HCT116 (cell line): Measurements from ENCODE around the gene CPA4. TPM values are rescaled to one million over a fixed set of nuclear protein-coding genes. Genes with fewer than 3 reads are reported as not detected.

Experiments used
- ATAC-seq: fragments of 200-7000 bp; cut with Tn5 transposase; 2 replicates; pipeline ENCODE4 v1.9.1; 2020; ENCODE audit warnings: mild to moderate bottlenecking, moderate library complexity
- BruUV-seq: library from RNA; stranded (reverse); fragments of 400-500 nt; replicated peaks from 2 replicates; lab custom pipeline; 2021; lab: Mats Ljungman, UMichigan
- CTCF ChIA-PET: fragments of 300-600 bp; sonication (Branson Sonifier 250); formaldehyde crosslinking; loops from one replicate; lab custom pipeline; 2021; ENCODE audit warnings: antibody characterized with exemption; lab: Charles Lee
- POLR2A ChIA-PET: fragments of 300-600, 350-600 bp; sonication (Branson Sonifier 250); formaldehyde crosslinking; loops from one replicate; lab custom pipeline; 2021; ENCODE audit warnings: antibody characterized with exemption; lab: Charles Lee
- RAD21 ChIA-PET, 2 experiments: fragments of 300-600 bp; sonication (Branson Sonifier 250); formaldehyde crosslinking; loops; one replicate each; lab custom pipeline; 2023; ENCODE audit warnings: low total read pairs in 2 of 2; ENCODE audit not compliant: uncharacterized antibody in 2 of 2, unreplicated experiment in 2 of 2, low non-redundant PET in 1 of 2; lab: Charles Lee
- DNase-seq: peaks from one replicate; pipeline ENCODE4 v3.0.0-alpha.2; 2010; ENCODE audit warnings: low read depth, low spot score
- H2AFZ ChIP-seq: fragments of 200-600 bp; shearing (Covaris generic), sonication (generic); 2 replicates; pipeline ENCODE4 v1.6.1; 2017; ENCODE audit warnings: low read depth, mixed run types, mixed read lengths, antibody characterized with exemption, low read length; ENCODE audit not compliant: poor library complexity, severe bottlenecking
- H3K27ac ChIP-seq: 2 replicates; pipeline ENCODE4 v1.5.1; 2012; ENCODE audit warnings: low read depth, low read length
- H3K27me3 ChIP-seq: fragments of 200-600 bp; sonication (generic); 2 replicates; pipeline ENCODE4 v1.6.1; 2016; ENCODE audit warnings: mixed run types, low read length, mixed read lengths; ENCODE audit not compliant: insufficient read depth
- H3K36me3 ChIP-seq, 2 experiments: fragments of 200-500 bp in 1 of 2; fragments of 200-600 bp in 1 of 2; sonication (Bioruptor generic) in 1 of 2; sonication (generic) in 1 of 2; 2 replicates each; pipeline versions ENCODE4 v1.5.1 to v1.6.1; 2014 to 2016; ENCODE audit warnings: low read length in 2 of 2, inconsistent platforms in 1 of 2, mixed read lengths in 1 of 2, mixed run types in 1 of 2; ENCODE audit not compliant: insufficient read depth in 2 of 2, control insufficient read depth in 1 of 2
- H3K4me1 ChIP-seq, 2 experiments: fragments of 200-600 bp in 1 of 2; sonication (generic) in 1 of 2; 2 replicates each; pipeline versions ENCODE4 v1.5.1 to v1.6.1; 2012 to 2017; ENCODE audit warnings: low read length in 2 of 2, inconsistent platforms in 1 of 2, mild to moderate bottlenecking in 1 of 2, mixed read lengths in 1 of 2, mixed run types in 1 of 2, moderate library complexity in 1 of 2; ENCODE audit not compliant: insufficient read depth in 2 of 2, control insufficient read depth in 1 of 2
- H3K4me2 ChIP-seq: fragments of 200-600 bp; sonication (generic); 2 replicates; pipeline ENCODE4 v1.6.1; 2017; ENCODE audit warnings: mixed run types, low read length, mixed read lengths
- H3K4me3 ChIP-seq, 2 experiments: fragments of 200-600 bp in 1 of 2; sonication (generic) in 1 of 2; replicated peaks in 1 of 2; 2 replicates each; pipeline ENCODE4 v1.5.1; 2011 to 2016; ENCODE audit warnings: low read length in 2 of 2, control low read depth in 1 of 2, low read depth in 1 of 2, mild to moderate bottlenecking in 1 of 2, mixed read lengths in 1 of 2, mixed run types in 1 of 2
- H3K79me2 ChIP-seq: fragments of 200-600 bp; sonication (generic); 2 replicates; pipeline ENCODE4 v1.6.1; 2017; ENCODE audit warnings: mild to moderate bottlenecking, mixed run types, low read length, moderate library complexity, mixed read lengths; ENCODE audit not compliant: insufficient read depth
- H3K9ac ChIP-seq: fragments of 200-600 bp; sonication (generic); 2 replicates; pipeline ENCODE4 v1.6.1; 2016; ENCODE audit warnings: low read length, mixed read lengths
- H3K9me2 ChIP-seq: fragments of 200-600 bp; sonication (generic), shearing (Covaris generic); 2 replicates; pipeline ENCODE4 v1.6.1; 2017; ENCODE audit warnings: mixed run types, mild to moderate bottlenecking, moderate library complexity; ENCODE audit not compliant: insufficient read depth
- H3K9me3 ChIP-seq, 2 experiments: fragments of 200-500 bp in 1 of 2; fragments of 200-600 bp in 1 of 2; sonication (Bioruptor generic) in 1 of 2; sonication (generic) in 1 of 2; 2 replicates each; pipeline ENCODE4 v1.6.1; 2014 to 2017; ENCODE audit warnings: low read length in 2 of 2, mixed read lengths in 2 of 2, inconsistent platforms in 1 of 2, low read depth in 1 of 2, mild to moderate bottlenecking in 1 of 2, mixed run types in 1 of 2, moderate library complexity in 1 of 2; ENCODE audit not compliant: control insufficient read depth in 1 of 2, insufficient read depth in 1 of 2
- H4K20me1 ChIP-seq: fragments of 200-600 bp; sonication (generic), shearing (Covaris generic); 2 replicates; pipeline ENCODE4 v1.6.1; 2017; ENCODE audit warnings: mixed run types, mild to moderate bottlenecking, moderate library complexity; ENCODE audit not compliant: insufficient read depth
- CBX3 ChIP-seq: IDR thresholded peaks from 2 replicates; pipeline ENCODE4 v1.6.1; 2012; ENCODE audit warnings: low read depth
- CEBPB ChIP-seq: IDR thresholded peaks from 2 replicates; pipeline ENCODE4 v1.6.1; 2012; ENCODE audit warnings: low read depth
- FOSL1 ChIP-seq: IDR thresholded peaks from 2 replicates; pipeline ENCODE4 v1.6.1; 2012; ENCODE audit warnings: low read depth
- JUND ChIP-seq: IDR thresholded peaks from 2 replicates; pipeline ENCODE4 v1.6.1; 2012
- POLR2A ChIP-seq: IDR thresholded peaks from 2 replicates; pipeline ENCODE4 v1.7.0; 2011; ENCODE audit warnings: borderline replicate concordance; ENCODE audit not compliant: insufficient read depth, insufficient read length; ENCODE audit errors: extremely low read depth
- POLR2AphosphoS5 ChIP-seq: IDR thresholded peaks from 2 replicates; pipeline ENCODE4 v1.6.1; 2011; ENCODE audit warnings: mild to moderate bottlenecking, low read depth, low read length, moderate library complexity
- RAD21 ChIP-seq: IDR thresholded peaks from 2 replicates; pipeline ENCODE4 v1.6.1; 2012; ENCODE audit warnings: low read depth, mild to moderate bottlenecking
- SIN3A ChIP-seq: IDR thresholded peaks from 2 replicates; pipeline ENCODE4 v1.6.1; 2012; ENCODE audit warnings: low read depth
- SP1 ChIP-seq: IDR thresholded peaks from 2 replicates; pipeline ENCODE4 v1.6.1; 2012; ENCODE audit warnings: low read depth
- YY1 ChIP-seq: IDR thresholded peaks from 2 replicates; pipeline ENCODE4 v1.6.1; 2011; ENCODE audit warnings: low read length, low read depth, moderate library complexity, mild to moderate bottlenecking; ENCODE audit not compliant: insufficient replicate concordance; ENCODE audit errors: extremely low read depth
- ZFX ChIP-seq: fragments of 450-650 bp; IDR thresholded peaks from 2 replicates; pipeline ENCODE4 v1.6.1; 2017
- ZNF274 ChIP-seq: fragments of 200-500 bp; sonication (Bioruptor generic); IDR thresholded peaks from 2 replicates; pipeline ENCODE4 v1.6.1; 2014; ENCODE audit warnings: mild to moderate bottlenecking, low read depth, low read length, inconsistent platforms
- intact Hi-C: fragments of 100-400 bp; cut with micrococcal nuclease; formaldehyde crosslinking; loops from 2 replicates; pipeline ENCODE4 v1.10.0; 2022
- total RNA-seq: library from RNA; stranded (reverse); gene quantifications from one replicate; pipeline ENCODE4 v1.2.1, GENCODE V29; 2021; ENCODE audit not compliant: unreplicated experiment
- TF ChIP-seq, protein P1 (sequence below): IDR thresholded peaks from 2 replicates; pipeline ENCODE4 v1.6.1; 2012

Gene CPA4
- total RNA-seq, 1 experiment from 2014 or later = 38.7 TPM

DNA sequence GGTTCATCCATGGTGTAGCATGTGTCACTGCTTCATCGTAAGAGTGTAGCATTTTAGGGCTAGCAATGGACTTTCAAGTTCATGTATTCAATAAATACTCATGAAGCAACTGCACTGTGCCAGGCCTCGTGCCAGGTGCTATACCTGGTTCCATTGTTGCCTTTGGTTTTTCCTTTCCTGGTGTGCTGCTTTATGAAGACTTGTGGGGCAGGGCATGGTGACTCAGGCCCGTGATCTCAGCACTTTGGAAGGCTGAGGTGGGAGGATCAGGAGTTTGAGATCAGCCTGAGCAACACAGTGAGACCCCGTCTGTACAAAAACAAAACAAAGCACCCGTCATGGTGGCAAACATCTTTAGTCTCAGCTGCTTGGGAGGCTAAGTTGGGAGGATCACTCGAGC lies 2.2 kb upstream of the CPA4 start:
- Histone ChIP-seq H3K36me3 (no peaks in the 10 kb centered on the region), H3K4me3 (peak overlapping the region in 1 of 2 experiments; percentile 6; a peak in 1 of 4 replicates), H3K79me2 (no peaks in the 10 kb centered on the region)
- 0 out of 2 replicates have a peak, but pooled peaks have one; percentile 6 for TF ChIP-seq RAD21
- TF ChIP-seq FOSL1 = peak; percentile 78
- peak; percentile 52; the same call in 1 of the 2 replicates for TF ChIP-seq SP1
- no peak for TF ChIP-seq SIN3A
- TF ChIP-seq POLR2AphosphoS5 = peak; percentile 50; the same call in 1 of the 2 replicates
- TF ChIP-seq POLR2A = no peak
- TF ChIP-seq ZNF274 = no peak
- peak; percentile 14; the same call in 1 of the 2 replicates for TF ChIP-seq CEBPB
- no peak for TF ChIP-seq ZFX
- TF ChIP-seq, protein P1, sequence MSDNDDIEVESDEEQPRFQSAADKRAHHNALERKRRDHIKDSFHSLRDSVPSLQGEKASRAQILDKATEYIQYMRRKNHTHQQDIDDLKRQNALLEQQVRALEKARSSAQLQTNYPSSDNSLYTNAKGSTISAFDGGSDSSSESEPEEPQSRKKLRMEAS = peak; percentile 95
- peak; percentile 70; the same call in 1 of the 2 replicates for TF ChIP-seq CBX3
- peak; percentile 83 for TF ChIP-seq JUND
- peak; percentile 75 for TF ChIP-seq YY1
- TF ChIP-seq, all 23 proteins: peak for 9
- H3K27me3 ChIP-seq = no peaks in the 10 kb centered on the region
- H4K20me1 ChIP-seq = no peaks in the 10 kb centered on the region
- peak; percentile 73 for DNase-seq
- H2AFZ ChIP-seq = peak overlapping the region; percentile 84
- BruUV-seq = no TSS peak
- RAD21 ChIA-PET = no interaction called here
- intact Hi-C loops = loop anchor here (5.0 kb wide), 1 partner anchor 67 kb away; no protein-coding TSS in a partner anchor
- peak; percentile 39 for ATAC-seq
- H3K9me2 ChIP-seq = no peaks in the 10 kb centered on the region
- POLR2A ChIA-PET = interaction anchor here (0.6 kb wide), 1 partner anchor 18 kb away, joined by 3 read pairs; no protein-coding TSS in a partner anchor
- peak overlapping the region; percentile 32; the same call in 1 of the 2 replicates for H3K9ac ChIP-seq
- peak overlapping the region; percentile 53 for H3K4me2 ChIP-seq
- peaks cover 41 to 91% of the 10 kb centered on the region in 2 experiments for H3K4me1 ChIP-seq
- H3K9me3 ChIP-seq = no peaks in the 10 kb centered on the region; a peak in 1 of 4 replicates
- CTCF ChIA-PET = no interaction called here
- H3K27ac ChIP-seq = peak overlapping the region; percentile 23; the same call in 1 of the 2 replicates
